Cardiac muscle cell (in vitro differentiated cells and primary cell): ENCODE measurements around the gene THOC1. TPM values are rescaled to one million over a fixed set of nuclear protein-coding genes. Genes with fewer than 3 reads are reported as not detected.

Source experiments
- DNase-seq, 2 donors: peaks; one replicate each; pipeline versions ENCODE4 v3.0.0 to v3.0.0-alpha.2; 2010 to 2017; ENCODE audit warnings: low read depth in 1 of 2, low spot score in 1 of 2
- H3K27ac ChIP-seq: fragments of 200-600 bp; sonication (generic); 2 replicates; pipeline ENCODE4 v1.5.1; 2016
- H3K27me3 ChIP-seq: fragments of 200-600 bp; sonication (generic); 2 replicates; pipeline ENCODE4 v1.6.0; 2016; ENCODE audit warnings: control low read depth
- H3K36me3 ChIP-seq: fragments of 200-600 bp; sonication (generic); 2 replicates; pipeline ENCODE4 v1.5.1; 2016; ENCODE audit warnings: control low read depth
- H3K4me1 ChIP-seq: fragments of 200-600 bp; sonication (generic); 2 replicates; pipeline ENCODE4 v1.8.1; 2017; ENCODE audit warnings: low read depth, mild to moderate bottlenecking, mixed run types
- H3K4me3 ChIP-seq: fragments of 200-600 bp; sonication (generic); 2 replicates; pipeline ENCODE4 v1.5.1; 2016; ENCODE audit warnings: mild to moderate bottlenecking
- H3K9me3 ChIP-seq: fragments of 200-600 bp; sonication (generic); 2 replicates; pipeline ENCODE4 v1.5.1; 2017; ENCODE audit warnings: low read depth, mild to moderate bottlenecking, control low read depth
- CTCF ChIP-seq: IDR thresholded peaks from 2 replicates; pipeline ENCODE4 v1.5.1; 2012; ENCODE audit warnings: low read depth, mild to moderate bottlenecking, low read length
- polyA plus RNA-seq: library from polyadenylated mRNA; unstranded; fragments of >200 nt; fragmentation: Nextera tagmentation; extraction: Ambion mirVana; gene quantifications from 2 replicates; pipeline ENCODE4 v1.2.1, GENCODE V29; 2016
- total RNA-seq: library from RNA; depleted of rRNA; stranded (reverse); fragments of >200 nt; gene quantifications from 2 replicates; pipeline ENCODE4 v1.2.3, GENCODE V29; 2016

THOC1 gene
- total and polyA plus RNA-seq, 2 experiments from 2014 or later = 46.2 to 88.5 TPM

GRCh38 chr18:172361-172760, 95.5 kb downstream of the THOC1 start:
- no peak overlapping the region for H3K27ac ChIP-seq
- no peak overlapping the region for H3K4me3 ChIP-seq
- no peaks in the 10 kb centered on the region for H3K27me3 ChIP-seq
- H3K9me3 ChIP-seq = no peaks in the 10 kb centered on the region
- no peaks in the 10 kb centered on the region for H3K4me1 ChIP-seq
- TF ChIP-seq CTCF = no peak
- H3K36me3 ChIP-seq = peaks cover 11% of the 10 kb centered on the region
- no peak for DNase-seq

Other genes starting within 250 kb of the THOC1 start
- not detected in 2 replicates for gene TUBB8B, start 218.4 kb downstream of the THOC1 start, total RNA-seq
- not detected in 2 replicates for gene TUBB8B, start 218.4 kb downstream of the THOC1 start, polyA plus RNA-seq
- 13.5 and 18.4 TPM in 2 replicates for gene USP14, start 109.5 kb downstream of the THOC1 start, total RNA-seq
- 59.5 and 81.9 TPM in 2 replicates for gene USP14, start 109.5 kb downstream of the THOC1 start, polyA plus RNA-seq
- gene COLEC12, start 232.7 kb upstream of the THOC1 start, total RNA-seq = 57.5 and 61.1 TPM in 2 replicates
- gene COLEC12, start 232.7 kb upstream of the THOC1 start, polyA plus RNA-seq = 69.0 and 78.7 TPM in 2 replicates